Ovary (tissue), 9 donors: ENCODE results near the gene SSR4. TPM values are rescaled to one million over a fixed set of nuclear protein-coding genes. Genes with fewer than 3 reads are reported as not detected.

ENCODE experiments used
- DNase-seq, 5 donors: peaks; one replicate each; pipeline ENCODE4 v3.0.0-alpha.2; 2019 to 2020
- H3K27ac ChIP-seq, 2 donors: fragments of 200-600 bp; one replicate each; pipeline versions ENCODE4 v1.5.1 to v1.8.0; 2019 to 2022
- H3K27me3 ChIP-seq: fragments of 200-600 bp; one replicate; pipeline ENCODE4 v1.8.0; 2022
- H3K36me3 ChIP-seq: fragments of 200-600 bp; sonication (generic); one replicate; pipeline ENCODE4 v1.5.1; 2019
- H3K4me1 ChIP-seq: one replicate; pipeline ENCODE4 v1.8.1; 2013; ENCODE audit warnings: mild to moderate bottlenecking, moderate library complexity; ENCODE audit not compliant: insufficient read depth
- H3K4me3 ChIP-seq: fragments of 200-600 bp; sonication (generic); one replicate; pipeline ENCODE4 v1.5.1; 2017
- H3K9me3 ChIP-seq, 2 donors: fragments of 200-600 bp in 1 of 2; sonication (generic) in 1 of 2; one replicate each; pipeline versions ENCODE4 v1.5.1 to v1.8.1; 2013 to 2019; ENCODE audit warnings: mild to moderate bottlenecking in 1 of 2, moderate library complexity in 1 of 2
- CTCF ChIP-seq, 3 donors: fragments of 450-650 bp in 2 of 3; fragments of 200-600 bp in 1 of 3; IDR thresholded peaks; one replicate each; pipeline versions ENCODE4 v1.5.1 to v1.8.0; 2016 to 2022; ENCODE audit warnings: antibody characterized with exemption in 3 of 3, mild to moderate bottlenecking in 1 of 3
- EP300 ChIP-seq: sonication (generic); formaldehyde crosslinking; IDR thresholded peaks from one replicate; pipeline ENCODE4 v1.6.1; 2017; ENCODE audit warnings: antibody characterized with exemption
- POLR2A ChIP-seq: fragments of 450-650 bp; IDR thresholded peaks from one replicate; pipeline ENCODE4 v1.6.1; 2017; ENCODE audit warnings: antibody characterized with exemption, mild to moderate bottlenecking, moderate library complexity
- WGBS, 3 donors: extraction: QIAGEN DNeasy Blood & Tissue Kit in 1 of 3; methylation state at CpG; one replicate each; pipeline versions ENCODE4 v1.1.5 to v1.1.7; 2013 to 2017; 5-methylcytosine and 5-hydroxymethylcytosine counted together
- intact Hi-C, 4 donors: fragments of 100-400 bp; cut with DNase I; formaldehyde crosslinking; loops; one replicate each; pipeline versions ENCODE4 v1.11.0 to v1.15.1; 2022 to 2023
- polyA plus RNA-seq, 2 donors: library from polyadenylated mRNA; stranded (reverse); fragments of 200-250 nt in 1 of 2; fragments of 350-450 nt in 1 of 2; fragmentation: Illumina TruSeq in 1 of 2; extraction: RNeasy Lipid Tissue Mini Kit (QIAGEN cat#74804) in 1 of 2; gene quantifications; one replicate each; pipeline ENCODE4 v1.2.3, GENCODE V29; 2013 to 2014
- total RNA-seq, 7 donors: library from RNA; depleted of rRNA in 2 of 7; stranded (reverse); fragments of >200 nt in 2 of 7; fragmentation: NEBNext Ultra II Directional in 3 of 7; extraction: Animal tissue kit (Norgen Biotek cat#: 25700) in 3 of 7; gene quantifications; one replicate each; pipeline versions ENCODE4 v1.1.0 to v1.2.4, GENCODE V29; 2016 to 2023
- donor health status: DM: no; HTN: no; CAD: no; lungs with moderate emphysema.
- donor health status: DM: no; HTN: no; CAD: no.
- donor health status: Bipolar disorder and iron deficiency.
- donor health status: DM: yes; HTN: yes; CAD: no.
- donor health status: DM: no; HTN: no; CAD: no.
- donor health status: DM: yes; HTN: yes; CAD: no.

Gene SSR4
- total and polyA plus RNA-seq, 9 donors = 120 to 261 (median 155) TPM

GRCh38 chrX:153820601-153821000 is 26.1 kb downstream of the SSR4 start:
- intact Hi-C loops = no loop called here
- Histone ChIP-seq H3K9me3 (no peaks in the 10 kb centered on the region), H3K36me3 (no peaks in the 10 kb centered on the region), H3K27me3 (no peaks in the 10 kb centered on the region), H3K27ac (no peak overlapping the region), H3K4me3 (no peak overlapping the region), H3K4me1 (no peaks in the 10 kb centered on the region)
- 71 to 81% (median 76%) methylated on average over 7 of the region's 7 CpGs for WGBS, 3 donors
- DNase-seq = no peak
- TF ChIP-seq CTCF (IDR thresholded peaks at IDR 0.05) = no peak
- no peak for TF ChIP-seq EP300
- no peak for TF ChIP-seq POLR2A

- WGBS, 3 donors = 81 to 87% (median 86%) methylated on average over 9 of the region's 9 CpGs
- intact Hi-C loops = no loop called here
- Histone ChIP-seq H3K9me3 (no peaks in the 10 kb centered on the region), H3K4me3 (no peak overlapping the region), H3K4me1 (no peaks in the 10 kb centered on the region), H3K27ac (no peak overlapping the region), H3K36me3 (no peaks in the 10 kb centered on the region), H3K27me3 (no peaks in the 10 kb centered on the region)
- no peak for TF ChIP-seq POLR2A
- no peak for DNase-seq
These were observed 26.6 kb downstream of the SSR4 start for GRCh38 chrX:153821066-153821465.

GRCh38 chrX:153824348-153824747 is 29.9 kb downstream of the SSR4 start:
- 83 to 90% (median 85%) methylated on average over 10 of the region's 10 CpGs for WGBS, 3 donors
- intact Hi-C loops = no loop called here

GRCh38 chrX:153825042-153825441 is 30.6 kb downstream of the SSR4 start:
- TF ChIP-seq EP300 (no peak), CTCF (IDR thresholded peaks at IDR 0.05) (no peak), POLR2A (no peak)
- no peaks in the 10 kb centered on the region for H3K36me3 ChIP-seq
- H3K4me3 ChIP-seq = no peak overlapping the region
- no peaks in the 10 kb centered on the region for H3K4me1 ChIP-seq
- H3K9me3 ChIP-seq = no peaks in the 10 kb centered on the region
- no peaks in the 10 kb centered on the region for H3K27me3 ChIP-seq
- 80 to 87% (median 83%) methylated on average over 8 of the region's 8 CpGs for whole genome bisulfite sequencing, 3 donors
- DNase-seq = no peak
- no peak overlapping the region for H3K27ac ChIP-seq
- intact Hi-C loops = no loop called here

More at GRCh38 chrX:153824348-153824747, 29.9 kb downstream of the SSR4 start:
- Histone ChIP-seq H3K36me3 (no peaks in the 10 kb centered on the region), H3K4me1 (no peaks in the 10 kb centered on the region), H3K9me3 (no peaks in the 10 kb centered on the region), H3K4me3 (no peak overlapping the region), H3K27me3 (no peaks in the 10 kb centered on the region), H3K27ac (no peak overlapping the region)
- DNase-seq = no peak
- TF ChIP-seq EP300 (no peak), CTCF (IDR thresholded peaks at IDR 0.05) (no peak), POLR2A (no peak)

- Histone ChIP-seq H3K4me1 (no peaks in the 10 kb centered on the region), H3K27me3 (no peaks in the 10 kb centered on the region), H3K9me3 (no peaks in the 10 kb centered on the region), H3K4me3 (no peak overlapping the region), H3K36me3 (no peaks in the 10 kb centered on the region), H3K27ac (no peak overlapping the region)
- DNase-seq = no peak
- TF ChIP-seq CTCF (IDR thresholded peaks at IDR 0.05) (no peak), POLR2A (no peak), EP300 (no peak)
- WGBS, 3 donors = 67 to 76% (median 73%) methylated on average over 3 of the region's 3 CpGs
- intact Hi-C loops = no loop called here
These were observed 32.5 kb downstream of the SSR4 start for GRCh38 chrX:153827016-153827415.
